HS-5 (cell line): Measurements from ENCODE around the gene WDR19.

ENCODE experiments used
- DNase-seq: peaks from one replicate; pipeline ENCODE4 v3.0.0-alpha.2; 2012; ENCODE audit warnings: low read depth

The WDR19 gene

DNA sequence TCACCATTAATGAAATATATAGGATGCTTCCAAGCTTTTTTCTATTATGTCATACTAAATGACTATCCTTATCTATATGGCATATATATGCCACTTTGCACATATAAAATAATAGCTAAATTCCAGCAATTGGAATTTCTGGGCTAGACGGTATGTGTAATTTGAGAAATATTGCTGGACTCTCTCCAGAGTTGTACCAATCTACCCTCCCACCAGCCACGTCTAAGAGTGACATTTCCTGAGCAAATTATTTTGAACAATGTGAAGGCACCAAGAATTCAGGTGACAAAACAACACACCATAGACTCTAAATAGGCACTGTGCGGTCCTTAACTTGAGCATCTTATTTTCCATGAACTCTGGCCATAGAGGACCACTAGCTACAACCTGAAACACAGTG lies 121.5 kb downstream of the WDR19 start:
- no peak for DNase-seq

- no peak for DNase-seq
Measured at GRCh38 chr4:39304651-39305050, 122.3 kb downstream of the WDR19 start.

- DNase-seq = no peak
Measured at GRCh38 chr4:39305912-39306677, 123.8 kb downstream of the WDR19 start.

DNA sequence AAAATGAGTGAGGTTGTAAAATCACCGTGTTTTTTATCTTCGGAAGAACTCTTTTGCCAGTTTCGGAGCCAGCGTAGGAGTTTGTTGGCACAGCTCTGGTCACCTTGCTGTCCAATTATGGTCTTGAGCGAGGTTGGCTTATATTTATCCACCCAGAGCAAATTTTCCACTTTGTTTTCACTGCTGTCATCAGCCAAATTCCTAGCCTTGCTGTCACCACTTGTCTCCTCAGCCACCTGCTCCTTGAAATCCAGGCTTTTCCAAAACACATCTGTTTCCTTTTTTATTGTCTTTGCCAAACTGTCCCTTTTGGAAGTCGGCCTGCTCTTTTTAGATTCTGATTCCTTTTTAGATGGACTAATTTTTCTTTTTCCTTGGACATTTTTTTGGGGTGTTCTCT lies 126.3 kb downstream of the WDR19 start:
- no peak for DNase-seq

- DNase-seq = no peak
Measured at GRCh38 chr4:39312816-39313215, 130.5 kb downstream of the WDR19 start.

GRCh38 chr4:39319676-39320075 lies 137.3 kb downstream of the WDR19 start:
- peak; percentile 56 for DNase-seq

- DNase-seq = no peak
Measured at GRCh38 chr4:39320381-39321115, 138.2 kb downstream of the WDR19 start.

GRCh38 chr4:39323821-39324220 lies 141.5 kb downstream of the WDR19 start:
- DNase-seq = no peak

DNA sequence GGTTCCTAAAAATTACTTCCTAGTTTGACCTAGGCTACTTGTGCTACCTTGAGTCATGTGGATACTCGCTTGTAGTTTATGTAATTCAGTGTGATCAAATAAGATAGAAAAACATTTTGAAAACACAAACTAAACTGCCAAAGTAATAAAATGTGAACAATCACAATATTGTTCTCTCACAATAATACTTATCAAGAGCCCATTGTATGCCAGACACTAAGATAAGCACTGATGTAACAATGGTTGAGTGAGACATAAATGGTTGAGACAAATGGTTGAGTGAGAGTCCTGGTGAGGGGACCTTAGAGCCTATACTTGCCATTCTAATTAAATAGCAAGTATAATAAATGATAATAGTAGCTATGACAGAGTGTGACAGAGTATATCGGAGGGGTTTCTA lies 142.1 kb downstream of the WDR19 start:
- no peak for DNase-seq

DNA sequence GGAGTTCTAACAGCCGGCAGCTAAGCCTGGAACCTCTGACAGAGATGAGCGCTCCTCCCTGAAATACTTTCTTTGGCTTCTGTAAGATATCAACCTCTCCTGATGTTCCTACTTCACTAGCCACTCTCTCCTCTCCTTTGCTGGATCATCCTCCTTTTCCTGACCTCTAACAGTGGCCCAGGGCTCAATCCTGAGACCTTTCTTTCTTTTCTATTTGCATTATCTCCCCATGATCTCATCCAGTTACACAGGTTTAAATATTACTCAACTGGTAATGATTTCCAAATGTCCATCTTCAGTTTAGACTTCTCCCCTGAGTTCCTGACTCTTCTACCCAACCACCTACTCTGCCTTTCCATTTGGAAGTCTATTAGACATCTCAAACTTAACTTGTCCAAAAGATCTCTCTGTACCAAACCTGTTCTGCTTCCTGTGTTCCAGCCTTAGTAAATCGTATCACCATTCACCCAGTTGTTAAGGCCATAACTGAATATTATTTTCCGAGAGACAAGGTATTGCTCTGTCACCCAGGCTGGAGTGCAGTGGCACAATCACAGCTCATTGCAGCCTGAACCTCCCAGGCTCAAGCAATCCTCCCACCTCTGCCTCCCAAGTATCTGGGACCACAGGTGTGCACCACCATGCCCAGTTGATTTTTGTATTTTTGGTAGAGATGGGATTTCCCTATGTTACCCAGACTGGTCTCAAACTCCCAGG lies 142.7 kb downstream of the WDR19 start:
- no peak for DNase-seq

- DNase-seq = no peak
Measured at GRCh38 chr4:39326468-39326977, 144.2 kb downstream of the WDR19 start.

DNA sequence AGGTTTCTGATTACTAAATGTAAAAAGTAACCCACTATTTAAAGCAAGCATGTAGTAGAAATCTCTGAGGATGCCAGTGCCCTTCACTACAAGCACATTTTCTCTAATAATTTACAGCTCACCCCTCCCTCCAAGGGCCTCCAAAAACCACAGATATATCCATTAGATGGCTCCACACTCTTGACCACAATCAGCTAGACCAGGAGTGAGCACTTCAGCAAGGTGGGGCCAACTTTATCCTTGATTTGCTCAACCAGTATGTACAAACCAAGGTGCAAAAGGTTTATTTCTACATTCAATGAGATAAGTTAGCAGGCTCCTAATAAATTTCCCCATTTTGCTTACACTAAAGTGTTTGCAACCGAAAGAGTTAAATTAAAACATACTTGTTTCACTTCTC lies 148.0 kb downstream of the WDR19 start:
- DNase-seq = no peak

DNA sequence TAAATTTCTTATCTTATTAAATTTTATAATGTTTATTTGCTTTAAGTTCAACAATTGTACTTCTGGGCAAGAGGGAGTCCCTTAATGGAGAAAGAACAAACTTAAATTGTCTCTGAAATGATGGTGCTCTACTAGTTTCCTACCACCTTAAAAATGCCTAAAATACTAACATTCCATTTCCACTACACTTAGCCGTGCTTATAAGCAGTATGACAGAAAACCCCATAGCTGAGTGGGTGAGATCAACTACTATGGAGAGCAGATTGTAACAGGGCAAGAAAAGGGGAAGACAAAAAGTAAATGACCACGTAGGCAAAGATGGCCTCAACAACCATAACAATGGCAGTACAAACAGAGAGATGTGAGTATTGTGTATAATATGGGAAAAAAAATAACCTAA lies 148.9 kb downstream of the WDR19 start:
- no peak for DNase-seq
